HFFc6 (cell line): ENCODE data around the gene DPP4. TPM values are rescaled to one million over a fixed set of nuclear protein-coding genes. Genes with fewer than 3 reads are reported as not detected.

Experiments
- DNase-seq: peaks from one replicate; pipeline ENCODE4 v3.0.0-alpha.2; 2018
- H3K27ac Mint-ChIP-seq: 2 replicates; pipeline ENCODE4 v1.8.0; 2020; ENCODE audit warnings: mild to moderate bottlenecking, mixed read lengths
- H3K27me3 Mint-ChIP-seq: 2 replicates; pipeline ENCODE4 v1.8.0; 2021; ENCODE audit warnings: mild to moderate bottlenecking, moderate library complexity, mixed read lengths; ENCODE audit not compliant: insufficient read depth
- H3K36me3 Mint-ChIP-seq: 2 replicates; pipeline ENCODE4 v1.8.0; 2021; ENCODE audit warnings: low read depth, mixed read lengths
- H3K4me1 Mint-ChIP-seq: 2 replicates; pipeline ENCODE4 v1.8.0; 2020; ENCODE audit warnings: low read depth, mixed read lengths
- H3K4me3 Mint-ChIP-seq: 2 replicates; pipeline ENCODE4 v1.8.0; 2020; ENCODE audit warnings: mild to moderate bottlenecking, moderate library complexity, mixed read lengths
- H3K9me3 Mint-ChIP-seq: 2 replicates; pipeline ENCODE4 v1.8.0; 2020; ENCODE audit warnings: mild to moderate bottlenecking, mixed read lengths
- total RNA-seq, 6 experiments: library from RNA; stranded (reverse); fragmentation: NEBNext Ultra II Directional; extraction: Animal tissue kit (Norgen Biotek cat#: 25700); gene quantifications; 2 replicates in 1 of 6; 3 replicates in 5 of 6; pipeline ENCODE4 v1.2.3, GENCODE V29; 2021
- TF ChIP-seq, protein P1 (sequence below): fragments of 200-600 bp; sonication (generic); IDR thresholded peaks from 2 replicates; pipeline ENCODE4 v1.5.0; 2021; ENCODE audit warnings: antibody characterized with exemption, mild to moderate bottlenecking

The DPP4 gene
- total RNA-seq, 6 experiments from 2014 or later, result 30.7 to 44.1 (median 36.4) TPM

- no peak for DNase-seq
- H3K4me3 Mint-ChIP-seq, result no peak overlapping the region
- TF ChIP-seq, protein P1, sequence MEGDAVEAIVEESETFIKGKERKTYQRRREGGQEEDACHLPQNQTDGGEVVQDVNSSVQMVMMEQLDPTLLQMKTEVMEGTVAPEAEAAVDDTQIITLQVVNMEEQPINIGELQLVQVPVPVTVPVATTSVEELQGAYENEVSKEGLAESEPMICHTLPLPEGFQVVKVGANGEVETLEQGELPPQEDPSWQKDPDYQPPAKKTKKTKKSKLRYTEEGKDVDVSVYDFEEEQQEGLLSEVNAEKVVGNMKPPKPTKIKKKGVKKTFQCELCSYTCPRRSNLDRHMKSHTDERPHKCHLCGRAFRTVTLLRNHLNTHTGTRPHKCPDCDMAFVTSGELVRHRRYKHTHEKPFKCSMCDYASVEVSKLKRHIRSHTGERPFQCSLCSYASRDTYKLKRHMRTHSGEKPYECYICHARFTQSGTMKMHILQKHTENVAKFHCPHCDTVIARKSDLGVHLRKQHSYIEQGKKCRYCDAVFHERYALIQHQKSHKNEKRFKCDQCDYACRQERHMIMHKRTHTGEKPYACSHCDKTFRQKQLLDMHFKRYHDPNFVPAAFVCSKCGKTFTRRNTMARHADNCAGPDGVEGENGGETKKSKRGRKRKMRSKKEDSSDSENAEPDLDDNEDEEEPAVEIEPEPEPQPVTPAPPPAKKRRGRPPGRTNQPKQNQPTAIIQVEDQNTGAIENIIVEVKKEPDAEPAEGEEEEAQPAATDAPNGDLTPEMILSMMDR, result no peak
- no peaks in the 10 kb centered on the region for H3K27me3 Mint-ChIP-seq
- H3K9me3 Mint-ChIP-seq, result no peaks in the 10 kb centered on the region
- H3K36me3 Mint-ChIP-seq, result peaks cover 15% of the 10 kb centered on the region; the same call in 1 of the 2 replicates
- peaks cover 8% of the 10 kb centered on the region; the same call in 1 of the 2 replicates for H3K4me1 Mint-ChIP-seq
- no peak overlapping the region for H3K27ac Mint-ChIP-seq
Measured at GRCh38 chr2:162009543-162009942, 64.5 kb downstream of the DPP4 start.

GRCh38 chr2:162007447-162008040 lies 66.5 kb downstream of the DPP4 start:
- Mint-ChIP-seq H3K36me3 (peaks cover 10% of the 10 kb centered on the region), H3K27me3 (no peaks in the 10 kb centered on the region), H3K27ac (no peak overlapping the region), H3K9me3 (no peaks in the 10 kb centered on the region), H3K4me3 (no peak overlapping the region), H3K4me1 (no peaks in the 10 kb centered on the region)
- no peak for DNase-seq
- TF ChIP-seq, protein P1, result peak; percentile 95

DNA sequence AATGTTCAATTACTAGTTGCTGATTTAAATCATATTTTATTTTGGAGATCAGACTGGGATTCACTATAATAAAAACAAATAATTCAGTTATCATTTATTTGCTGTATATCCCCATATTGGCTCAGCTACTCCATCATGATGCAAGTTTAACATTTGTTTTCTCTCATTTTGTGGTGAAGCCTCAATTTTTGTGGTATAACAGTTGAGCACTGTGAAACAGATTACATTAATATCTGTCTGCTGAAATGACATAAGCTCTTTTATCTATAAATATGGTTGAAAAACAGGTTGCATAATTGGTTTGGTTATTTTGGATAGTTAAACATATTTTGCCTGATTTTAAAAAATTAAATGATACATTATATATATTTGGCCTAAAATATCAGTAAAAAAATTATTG lies 67.7 kb downstream of the DPP4 start:
- H3K4me3 Mint-ChIP-seq, result no peak overlapping the region
- H3K9me3 Mint-ChIP-seq, result no peaks in the 10 kb centered on the region
- no peak overlapping the region for H3K27ac Mint-ChIP-seq
- TF ChIP-seq, protein P1, result no peak
- DNase-seq, result no peak
- H3K36me3 Mint-ChIP-seq, result peaks cover 5% of the 10 kb centered on the region
- H3K4me1 Mint-ChIP-seq, result no peaks in the 10 kb centered on the region
- H3K27me3 Mint-ChIP-seq, result no peaks in the 10 kb centered on the region

- Mint-ChIP-seq H3K9me3 (no peaks in the 10 kb centered on the region), H3K36me3 (peaks cover 9% of the 10 kb centered on the region)
Measured at GRCh38 chr2:162004031-162004430, 70.0 kb downstream of the DPP4 start.

DNA sequence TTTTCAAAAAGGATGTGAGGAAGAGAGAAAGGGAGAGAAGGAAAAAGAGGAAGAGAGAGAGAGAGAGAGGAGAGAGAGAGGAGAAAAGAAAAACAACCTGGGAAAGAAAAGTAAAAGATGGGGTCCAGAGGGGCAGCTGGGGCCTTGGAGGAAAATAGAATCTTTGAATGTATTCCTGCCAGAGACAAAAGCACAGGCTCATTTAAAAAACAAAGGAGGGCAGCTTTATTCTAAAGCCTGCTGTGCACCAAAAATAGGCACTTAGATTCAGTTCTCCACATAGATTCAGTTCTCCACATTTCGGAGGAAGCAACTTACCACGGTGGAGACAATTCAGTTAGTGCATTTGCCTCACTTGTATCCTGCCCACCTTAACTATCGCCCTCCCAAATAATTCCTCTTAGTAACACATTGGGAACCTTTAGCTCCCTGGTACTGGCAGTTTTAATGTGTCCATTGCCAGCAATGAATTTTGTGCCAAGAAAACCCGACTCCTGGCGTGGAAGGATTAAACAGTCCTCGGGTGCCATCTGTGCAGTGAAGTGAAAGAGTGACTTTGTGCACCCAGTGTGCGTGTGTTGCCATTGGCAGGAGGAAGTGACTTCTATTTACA lies 71.3 kb downstream of the DPP4 start:
- Mint-ChIP-seq H3K27ac (no peak overlapping the region), H3K27me3 (no peaks in the 10 kb centered on the region; the same call in 1 of the 2 replicates), H3K9me3 (no peaks in the 10 kb centered on the region), H3K36me3 (peaks cover 9% of the 10 kb centered on the region), H3K4me3 (no peak overlapping the region), H3K4me1 (no peaks in the 10 kb centered on the region)
- no peak for DNase-seq
- TF ChIP-seq, protein P1, result no peak

More at GRCh38 chr2:162004031-162004430, 70.0 kb downstream of the DPP4 start:
- TF ChIP-seq, protein P1, result no peak
- no peak for DNase-seq
- H3K27ac Mint-ChIP-seq, result no peak overlapping the region
- no peak overlapping the region for H3K4me3 Mint-ChIP-seq
- H3K27me3 Mint-ChIP-seq, result no peaks in the 10 kb centered on the region; the same call in 1 of the 2 replicates
- H3K4me1 Mint-ChIP-seq, result no peaks in the 10 kb centered on the region
